Esophagus muscularis mucosa (tissue), 4 donors: ENCODE measurements around the gene AGMAT. TPM values are rescaled to one million over a fixed set of nuclear protein-coding genes. Genes with fewer than 3 reads are reported as not detected.

Source experiments
- DNase-seq: peaks from one replicate; pipeline ENCODE4 v3.0.0-alpha.2; 2017; ENCODE audit errors: extremely low spot score
- H3K27ac ChIP-seq, 4 donors: fragments of 200-600 bp; sonication (generic); replicated peaks in 1 of 4; 1 replicate in 3 of 4; 2 replicates in 1 of 4; pipeline ENCODE4 v1.5.1; 2016 to 2019; ENCODE audit warnings: mild to moderate bottlenecking in 1 of 4
- H3K27me3 ChIP-seq, 4 donors: fragments of 200-600 bp; sonication (generic); one replicate each; pipeline versions ENCODE4 v1.5.1 to v1.6.0; 2016 to 2019
- H3K36me3 ChIP-seq, 4 donors: fragments of 200-600 bp; sonication (generic); one replicate each; pipeline ENCODE4 v1.5.1; 2016 to 2019
- H3K4me1 ChIP-seq, 4 donors: fragments of 200-600 bp; sonication (generic); one replicate each; pipeline ENCODE4 v1.5.1; 2016 to 2019
- H3K4me3 ChIP-seq, 4 donors: fragments of 200-600 bp; sonication (generic); 1 replicate in 2 of 4; 2 replicates in 2 of 4; pipeline ENCODE4 v1.5.1; 2016 to 2019; ENCODE audit warnings: mild to moderate bottlenecking in 4 of 4, moderate library complexity in 1 of 4
- H3K9me3 ChIP-seq, 4 donors: fragments of 200-600 bp; sonication (generic); 1 replicate in 3 of 4; 2 replicates in 1 of 4; pipeline ENCODE4 v1.5.1; 2016 to 2019
- EP300 ChIP-seq: sonication (generic); formaldehyde crosslinking; IDR thresholded peaks from one replicate; pipeline ENCODE4 v1.6.1; 2017; ENCODE audit warnings: antibody characterized with exemption
- POLR2A ChIP-seq: fragments of 450-650 bp; IDR thresholded peaks from one replicate; pipeline ENCODE4 v1.6.1; 2017; ENCODE audit warnings: antibody characterized with exemption, moderate library complexity, mild to moderate bottlenecking, low read depth
- POLR2AphosphoS5 ChIP-seq, 2 donors: sonication (generic); formaldehyde crosslinking; IDR thresholded peaks; one replicate each; pipeline ENCODE4 v1.6.1; 2017; ENCODE audit warnings: antibody characterized with exemption in 2 of 2
- WGBS: methylation state at CpG from one replicate; pipeline ENCODE4 v1.1.5; 2018; 5-methylcytosine and 5-hydroxymethylcytosine counted together
- intact Hi-C: fragments of 100-400 bp; cut with DNase I; formaldehyde crosslinking; loops from one replicate; pipeline ENCODE4 v1.15.1; 2023
- total RNA-seq, 4 donors: library from RNA; depleted of rRNA; stranded (reverse); fragments of >200 nt; gene quantifications; one replicate each; pipeline versions ENCODE4 v1.1.0 to v1.2.1, GENCODE V29; 2016
- TF ChIP-seq, protein P1 (sequence below), 3 experiments: fragments of 200-600 bp in 2 of 3; fragments of 450-650 bp in 1 of 3; sonication (generic) in 2 of 3; IDR thresholded peaks; one replicate each; pipeline ENCODE4 v1.5.1; 2017 to 2019; ENCODE audit warnings: antibody characterized with exemption in 3 of 3, mild to moderate bottlenecking in 2 of 3, moderate library complexity in 1 of 3

AGMAT gene
- total RNA-seq, 4 donors from 2014 or later, result not detected

DNA sequence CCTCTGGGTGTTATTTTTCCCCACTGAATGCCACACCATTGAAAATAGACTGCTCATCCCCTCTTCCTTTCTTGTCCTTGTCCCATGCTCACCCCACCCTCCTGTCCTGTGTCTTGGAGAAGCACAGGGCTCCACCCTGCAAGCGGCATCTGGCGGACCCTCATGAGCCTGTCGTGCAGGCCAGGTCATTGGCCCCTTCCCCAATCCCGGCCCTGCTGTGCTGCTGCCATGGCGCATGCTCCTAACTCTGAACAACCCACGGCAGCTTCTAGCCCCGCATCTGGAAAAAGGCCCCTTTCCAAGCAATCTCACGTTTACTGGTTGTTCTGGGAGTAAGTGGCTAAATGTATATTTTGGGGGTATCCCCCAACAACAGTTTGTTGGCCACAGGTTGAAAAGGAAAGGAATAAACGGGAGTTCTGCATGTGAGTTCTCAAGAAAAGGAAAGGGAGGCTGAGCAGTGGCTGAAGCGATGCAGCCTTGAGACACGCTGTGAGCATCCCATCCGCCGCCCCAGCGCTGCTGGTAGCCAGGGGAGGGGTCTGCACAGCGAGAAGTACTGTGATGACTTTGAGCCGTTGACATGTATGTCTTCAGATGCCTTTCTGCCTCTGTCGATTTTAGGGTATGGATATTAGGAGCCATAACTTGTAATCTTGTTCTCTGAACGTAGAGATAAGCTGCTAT lies 16.3 kb downstream of the AGMAT start:
- WGBS, result 91% methylated on average over 18 of the region's 18 CpGs
- H3K9me3 ChIP-seq, result no peaks in the 10 kb centered on the region
- no peaks in the 10 kb centered on the region for H3K27me3 ChIP-seq
- TF ChIP-seq, protein P1, sequence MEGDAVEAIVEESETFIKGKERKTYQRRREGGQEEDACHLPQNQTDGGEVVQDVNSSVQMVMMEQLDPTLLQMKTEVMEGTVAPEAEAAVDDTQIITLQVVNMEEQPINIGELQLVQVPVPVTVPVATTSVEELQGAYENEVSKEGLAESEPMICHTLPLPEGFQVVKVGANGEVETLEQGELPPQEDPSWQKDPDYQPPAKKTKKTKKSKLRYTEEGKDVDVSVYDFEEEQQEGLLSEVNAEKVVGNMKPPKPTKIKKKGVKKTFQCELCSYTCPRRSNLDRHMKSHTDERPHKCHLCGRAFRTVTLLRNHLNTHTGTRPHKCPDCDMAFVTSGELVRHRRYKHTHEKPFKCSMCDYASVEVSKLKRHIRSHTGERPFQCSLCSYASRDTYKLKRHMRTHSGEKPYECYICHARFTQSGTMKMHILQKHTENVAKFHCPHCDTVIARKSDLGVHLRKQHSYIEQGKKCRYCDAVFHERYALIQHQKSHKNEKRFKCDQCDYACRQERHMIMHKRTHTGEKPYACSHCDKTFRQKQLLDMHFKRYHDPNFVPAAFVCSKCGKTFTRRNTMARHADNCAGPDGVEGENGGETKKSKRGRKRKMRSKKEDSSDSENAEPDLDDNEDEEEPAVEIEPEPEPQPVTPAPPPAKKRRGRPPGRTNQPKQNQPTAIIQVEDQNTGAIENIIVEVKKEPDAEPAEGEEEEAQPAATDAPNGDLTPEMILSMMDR (IDR thresholded peaks at IDR 0.05), result no peak
- TF ChIP-seq EP300 (no peak), POLR2AphosphoS5 (IDR thresholded peaks at IDR 0.05) (no peak)
- H3K36me3 ChIP-seq, result peaks cover 51 to 81% (median 71%) of the 10 kb centered on the region in 4 donors
- H3K4me1 ChIP-seq, result no peaks in the 10 kb centered on the region
- no peak overlapping the region for H3K27ac ChIP-seq
- intact Hi-C loops, result no loop called here
- no peak overlapping the region for H3K4me3 ChIP-seq
- DNase-seq, result no peak

DNA sequence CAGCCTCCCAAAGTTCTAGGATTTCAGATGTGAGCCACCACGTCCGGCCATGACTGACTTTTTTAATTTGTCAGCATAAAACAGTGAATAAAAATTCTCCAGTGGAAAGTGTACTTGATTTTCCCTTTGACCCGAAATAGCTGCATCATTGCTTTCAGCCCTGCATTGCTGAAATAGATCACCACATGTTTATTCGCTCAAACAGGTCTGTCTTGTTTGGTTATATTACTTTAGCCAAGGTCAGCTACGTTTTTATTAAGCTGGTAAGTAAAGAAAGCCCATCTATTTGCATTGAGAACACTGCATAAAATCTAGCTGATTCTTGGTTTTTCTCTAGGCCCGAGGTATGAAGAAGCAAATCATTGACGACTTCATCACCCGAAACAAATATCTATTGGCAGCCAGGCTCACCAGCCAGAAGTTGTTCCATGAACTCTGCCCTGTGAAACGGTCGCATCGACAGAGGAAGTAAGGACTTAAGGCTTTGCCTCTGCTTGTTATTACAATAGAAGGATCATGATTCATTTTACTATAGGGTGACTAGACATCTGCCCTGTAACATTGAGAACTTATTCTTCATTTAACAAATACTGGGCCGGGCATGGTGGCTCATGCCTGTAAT lies 25.6 kb downstream of the AGMAT start:
- 83% methylated on average over 12 of the region's 12 CpGs for WGBS
- Histone ChIP-seq H3K36me3 (peaks cover 50 to 64% (median 54%) of the 10 kb centered on the region in 4 donors), H3K27me3 (no peaks in the 10 kb centered on the region)

GRCh38 chr1:15558516-15558915 lies 26.3 kb downstream of the AGMAT start:
- TF ChIP-seq POLR2A (no peak), EP300 (no peak), POLR2AphosphoS5 (IDR thresholded peaks at IDR 0.05) (no peak)
- TF ChIP-seq, protein P1 (IDR thresholded peaks at IDR 0.05), result no peak
- DNase-seq, result no peak
- WGBS, result 94% methylated on average over 4 of the region's 4 CpGs
- Histone ChIP-seq H3K27me3 (no peaks in the 10 kb centered on the region), H3K4me3 (no peak overlapping the region), H3K27ac (no peak overlapping the region), H3K36me3 (peaks cover 42 to 64% (median 48%) of the 10 kb centered on the region in 4 donors), H3K4me1 (no peaks in the 10 kb centered on the region), H3K9me3 (no peaks in the 10 kb centered on the region)
- intact Hi-C loops, result no loop called here

More for the DNA sequence above, 25.6 kb downstream of the AGMAT start:
- H3K4me3 ChIP-seq, result no peak overlapping the region
- H3K27ac ChIP-seq, result no peak overlapping the region
- TF ChIP-seq EP300 (no peak), POLR2AphosphoS5 (IDR thresholded peaks at IDR 0.05) (no peak), POLR2A (no peak)
- TF ChIP-seq, protein P1 (IDR thresholded peaks at IDR 0.05), result no peak
- intact Hi-C loops, result no loop called here
- no peaks in the 10 kb centered on the region for H3K9me3 ChIP-seq
- DNase-seq, result no peak
- H3K4me1 ChIP-seq, result no peaks in the 10 kb centered on the region

DNA sequence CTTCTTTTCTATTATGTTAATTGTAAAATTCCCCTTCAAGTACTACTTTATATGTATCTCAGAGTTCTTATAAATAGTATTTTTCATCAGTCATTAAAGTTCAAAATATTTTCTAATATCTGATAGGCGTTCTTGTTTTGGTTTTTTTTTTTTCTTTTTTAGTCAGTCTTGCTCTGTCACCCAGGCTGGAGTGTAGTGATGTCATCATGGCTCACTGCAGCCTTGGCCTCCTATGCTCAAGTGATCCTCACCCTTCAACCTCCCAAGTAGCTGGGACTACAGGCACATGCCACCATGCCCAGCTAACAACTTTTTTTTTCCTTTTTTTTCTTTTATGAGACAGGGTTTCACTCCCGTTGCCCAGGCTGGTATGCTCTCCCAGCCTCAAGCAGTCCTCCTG lies 27.3 kb downstream of the AGMAT start:
- intact Hi-C loops, result no loop called here
- TF ChIP-seq EP300, result no peak
- no peak for TF ChIP-seq POLR2AphosphoS5 (IDR thresholded peaks at IDR 0.05)
- TF ChIP-seq, protein P1 (IDR thresholded peaks at IDR 0.05), result no peak
- no peak for TF ChIP-seq POLR2A
- Histone ChIP-seq H3K9me3 (no peaks in the 10 kb centered on the region), H3K36me3 (peaks cover 33 to 62% (median 39%) of the 10 kb centered on the region in 4 donors), H3K27ac (no peak overlapping the region), H3K4me3 (no peak overlapping the region), H3K4me1 (no peaks in the 10 kb centered on the region), H3K27me3 (no peaks in the 10 kb centered on the region)
- no peak for DNase-seq
- WGBS, result 94% methylated on average over 2 of the region's 2 CpGs
